Renal cortical epithelial cell (primary cell): ENCODE measurements around the gene EGFL6. TPM values are rescaled to one million over a fixed set of nuclear protein-coding genes. Genes with fewer than 3 reads are reported as not detected.
"Not testable (repeated sequence)": the region's sequence is repeated elsewhere in the genome, so short reads cannot be mapped to it uniquely, and the experiment has no call there.

ENCODE experiments used
- DNase-seq: peaks from one replicate; pipeline ENCODE4 v3.0.0-alpha.2; 2011; ENCODE audit warnings: low read depth
- total RNA-seq: library from RNA; depleted of rRNA; stranded (reverse); fragments of >200 nt; gene quantifications from 2 replicates; pipeline ENCODE4 v1.2.3, GENCODE V29; 2014

The EGFL6 gene
- total RNA-seq, 1 donor from 2014 or later = 0.05 TPM

GRCh38 chrX:13597874-13598273, 28.5 kb downstream of the EGFL6 start:
- DNase-seq = peak; percentile 47

- DNase-seq = no peak
These were observed 29.5 kb downstream of the EGFL6 start for GRCh38 chrX:13598877-13599276.

GRCh38 chrX:13599491-13599890, 30.1 kb downstream of the EGFL6 start:
- DNase-seq = peak; percentile 19

- peak; percentile 49 for DNase-seq
These were observed 36.2 kb downstream of the EGFL6 start for GRCh38 chrX:13605611-13606010.

GRCh38 chrX:13607331-13607995, 38.1 kb downstream of the EGFL6 start:
- DNase-seq = no peak

GRCh38 chrX:13607996-13608365, 38.6 kb downstream of the EGFL6 start:
- no peak for DNase-seq

- no peak for DNase-seq
These were observed 44.8 kb downstream of the EGFL6 start for GRCh38 chrX:13614154-13614553.

GRCh38 chrX:13620207-13620606, 50.8 kb downstream of the EGFL6 start:
- DNase-seq = no peak

GRCh38 chrX:13622401-13622964, 53.1 kb downstream of the EGFL6 start:
- DNase-seq = no peak

GRCh38 chrX:13627306-13627705, 57.9 kb downstream of the EGFL6 start:
- no peak for DNase-seq

- DNase-seq = not testable (repeated sequence)
These were observed 67.8 kb downstream of the EGFL6 start for GRCh38 chrX:13637224-13637623.

GRCh38 chrX:13638021-13638420, 68.6 kb downstream of the EGFL6 start:
- DNase-seq = no peak

GRCh38 chrX:13638826-13639225, 69.4 kb downstream of the EGFL6 start:
- peak; percentile 67 for DNase-seq

GRCh38 chrX:13641684-13642083, 72.3 kb downstream of the EGFL6 start:
- not testable (repeated sequence) for DNase-seq

- no peak for DNase-seq
These were observed 76.2 kb downstream of the EGFL6 start for GRCh38 chrX:13645464-13646153.

GRCh38 chrX:13646154-13646549, 76.8 kb downstream of the EGFL6 start:
- peak; percentile 38 for DNase-seq

- DNase-seq = no peak
These were observed 78.4 kb downstream of the EGFL6 start for GRCh38 chrX:13647709-13648212.

GRCh38 chrX:13648336-13648735, 78.9 kb downstream of the EGFL6 start:
- DNase-seq = not testable (repeated sequence)

GRCh38 chrX:13649838-13650237, 80.4 kb downstream of the EGFL6 start:
- DNase-seq = no peak

GRCh38 chrX:13650318-13650717, 80.9 kb downstream of the EGFL6 start:
- no peak for DNase-seq

- DNase-seq = no peak
These were observed 81.7 kb downstream of the EGFL6 start for GRCh38 chrX:13651150-13651549.

GRCh38 chrX:13652287-13652793, 82.9 kb downstream of the EGFL6 start:
- DNase-seq = peak; percentile 81
